HUES64 (cell line): Measurements from ENCODE around the gene CAPZA2.

Experiments
- H3K27ac ChIP-seq: 2 replicates; pipeline ENCODE4 v1.7.0; 2013; ENCODE audit warnings: low read depth, low read length, inconsistent platforms
- H3K27me3 ChIP-seq: 2 replicates; pipeline ENCODE4 v1.6.1; 2013; ENCODE audit warnings: mild to moderate bottlenecking, low read length; ENCODE audit not compliant: insufficient read depth
- H3K36me3 ChIP-seq: 2 replicates; pipeline ENCODE4 v1.6.1; 2013; ENCODE audit warnings: mild to moderate bottlenecking, low read length; ENCODE audit not compliant: insufficient read depth
- H3K4me1 ChIP-seq: 2 replicates; pipeline ENCODE4 v1.6.1; 2013; ENCODE audit warnings: mild to moderate bottlenecking, low read length, moderate library complexity; ENCODE audit not compliant: insufficient read depth
- H3K4me3 ChIP-seq: 2 replicates; pipeline ENCODE4 v1.5.1; 2013; ENCODE audit warnings: mild to moderate bottlenecking, low read length, moderate library complexity
- H3K9ac ChIP-seq: 2 replicates; pipeline ENCODE4 v1.6.1; 2013; ENCODE audit warnings: mild to moderate bottlenecking, low read depth, low read length
- H3K9me3 ChIP-seq: 2 replicates; pipeline ENCODE4 v1.6.1; 2013; ENCODE audit warnings: low read depth, low read length; ENCODE audit not compliant: insufficient read depth
- WGBS: fragments of 150-250, 120-280 bp; methylation state at CpG from one replicate; pipeline ENCODE4 v1.1.7; 2013; ENCODE audit warnings: missing lambda C conversion rate; 5-methylcytosine and 5-hydroxymethylcytosine counted together

Gene CAPZA2

DNA sequence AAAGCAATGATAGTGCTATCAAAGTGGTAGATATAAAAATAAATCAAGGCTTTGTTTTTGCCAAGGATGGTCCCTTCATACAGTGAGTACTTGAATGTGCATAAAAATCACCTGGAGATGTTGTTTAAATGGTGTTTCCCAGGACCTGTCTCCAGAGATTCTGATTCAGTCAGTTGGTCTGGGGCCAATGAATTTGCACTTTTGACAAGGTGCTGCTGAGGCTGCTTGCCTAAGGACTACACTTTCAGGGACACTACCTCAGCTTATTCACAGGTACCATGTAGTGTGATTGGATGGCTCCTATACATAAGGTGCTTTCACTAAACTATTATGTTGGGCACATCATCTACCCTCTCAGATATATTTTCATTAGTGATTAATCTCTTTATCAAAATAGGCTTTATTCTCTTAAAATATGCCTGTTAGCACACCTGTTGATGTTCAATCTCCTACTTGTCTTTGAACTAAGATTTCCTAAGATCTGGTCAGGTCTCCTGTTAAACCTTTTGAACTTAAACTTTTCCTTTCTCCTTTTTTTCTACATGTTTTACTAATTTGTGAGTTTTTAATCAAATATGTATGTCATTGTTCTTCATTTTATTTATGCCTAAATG lies 24.3 kb downstream of the CAPZA2 start:
- no peak overlapping the region for H3K9ac ChIP-seq
- H3K27me3 ChIP-seq, result no peaks in the 10 kb centered on the region
- no peak overlapping the region for H3K27ac ChIP-seq
- H3K4me3 ChIP-seq, result no peak overlapping the region
- no peaks in the 10 kb centered on the region for H3K9me3 ChIP-seq
- H3K36me3 ChIP-seq, result peaks cover 36% of the 10 kb centered on the region
- H3K4me1 ChIP-seq, result peaks cover 5% of the 10 kb centered on the region; the same call in 1 of the 2 replicates

DNA sequence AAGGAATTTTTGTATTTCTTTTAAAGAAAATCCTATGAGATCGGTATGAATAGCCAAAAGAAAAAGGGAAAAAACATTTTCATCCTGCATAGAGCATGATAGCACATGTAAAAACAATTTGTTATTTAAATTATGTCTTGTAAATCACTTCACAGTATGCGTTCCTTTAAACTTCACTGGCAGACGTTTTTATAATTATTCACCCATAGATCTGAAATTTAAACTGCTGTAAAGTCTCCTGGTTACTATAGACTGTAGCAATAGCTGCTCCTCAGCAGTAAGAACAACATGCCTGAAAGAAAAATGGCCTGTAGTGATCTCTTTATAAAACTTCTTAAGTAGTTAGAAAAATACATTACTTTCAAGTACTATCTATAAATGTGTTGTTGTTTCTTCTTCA lies 26.5 kb downstream of the CAPZA2 start:
- Histone ChIP-seq H3K9ac (no peak overlapping the region), H3K27me3 (no peaks in the 10 kb centered on the region), H3K4me1 (no peaks in the 10 kb centered on the region), H3K36me3 (peaks cover 58% of the 10 kb centered on the region), H3K4me3 (no peak overlapping the region), H3K9me3 (no peaks in the 10 kb centered on the region), H3K27ac (no peak overlapping the region)
- 91% methylated on average over 3 of the region's 3 CpGs for WGBS

DNA sequence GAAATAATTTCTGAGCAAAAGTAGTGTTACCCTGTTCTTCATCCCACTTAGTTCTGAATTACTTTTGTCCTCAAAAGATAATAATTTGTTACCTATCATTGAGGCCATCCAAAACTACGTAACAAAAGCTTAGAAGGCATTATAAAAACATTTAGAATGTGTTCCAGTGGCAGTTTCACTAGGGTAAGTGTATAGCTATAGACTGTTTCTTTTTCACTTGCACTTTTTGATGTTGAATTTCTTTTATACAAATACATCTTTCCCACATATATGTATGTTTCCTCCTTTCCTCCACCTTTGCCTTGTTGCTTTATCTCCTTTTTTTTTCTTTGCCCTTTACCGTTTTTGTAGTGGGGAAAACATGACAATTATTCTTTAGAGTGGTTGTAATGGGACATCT lies 33.5 kb downstream of the CAPZA2 start:
- no peak overlapping the region for H3K4me3 ChIP-seq
- WGBS, result 100% methylated on average over 1 of the region's 2 CpGs
- peaks cover 74% of the 10 kb centered on the region for H3K36me3 ChIP-seq
- H3K4me1 ChIP-seq, result no peaks in the 10 kb centered on the region
- H3K27me3 ChIP-seq, result no peaks in the 10 kb centered on the region
- no peak overlapping the region for H3K9ac ChIP-seq
- no peaks in the 10 kb centered on the region for H3K9me3 ChIP-seq
- H3K27ac ChIP-seq, result no peak overlapping the region

DNA sequence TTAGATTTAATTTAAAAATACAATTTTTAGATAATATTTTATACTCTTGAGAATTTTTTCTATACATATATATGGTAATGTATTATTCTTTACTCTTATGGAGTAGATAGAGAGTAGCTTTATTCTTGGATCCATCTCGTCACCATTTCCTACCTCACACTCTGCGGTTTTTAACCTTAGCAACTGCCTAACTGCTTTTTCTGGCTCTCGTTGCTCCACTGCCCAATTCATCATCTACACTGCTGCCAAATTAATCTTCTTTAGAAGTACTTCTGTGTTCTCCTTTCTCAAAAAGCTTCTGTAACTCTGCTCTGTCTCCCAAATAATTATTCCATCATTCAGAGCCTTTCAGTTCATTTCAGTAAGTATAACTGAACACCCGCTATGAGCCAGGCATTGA lies 35.3 kb downstream of the CAPZA2 start:
- H3K36me3 ChIP-seq, result peaks cover 65% of the 10 kb centered on the region
- no peaks in the 10 kb centered on the region for H3K4me1 ChIP-seq
- no peak overlapping the region for H3K4me3 ChIP-seq
- no peak overlapping the region for H3K9ac ChIP-seq
- H3K27ac ChIP-seq, result no peak overlapping the region
- 95% methylated on average over 4 of the region's 4 CpGs for WGBS
- H3K9me3 ChIP-seq, result no peaks in the 10 kb centered on the region
- H3K27me3 ChIP-seq, result no peaks in the 10 kb centered on the region

DNA sequence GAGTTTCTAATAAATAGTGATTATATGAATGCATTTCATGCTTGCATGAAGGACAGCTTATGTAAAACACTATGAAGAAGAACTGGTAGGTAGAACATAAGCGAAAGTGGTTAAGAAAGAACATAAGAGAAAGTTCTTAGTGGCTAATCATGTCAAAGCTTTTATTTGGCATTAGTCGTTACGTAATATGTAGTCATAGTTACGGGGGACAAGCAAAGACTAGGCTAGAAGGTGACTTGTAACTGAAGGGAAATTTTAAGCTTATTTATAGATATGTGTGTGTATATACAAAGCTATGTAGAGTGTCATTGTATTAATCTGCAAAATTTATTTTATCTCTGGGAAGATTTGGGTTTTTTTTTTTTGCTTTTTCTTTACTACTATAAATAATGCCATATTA lies 36.9 kb downstream of the CAPZA2 start:
- Histone ChIP-seq H3K27me3 (no peaks in the 10 kb centered on the region), H3K9me3 (no peaks in the 10 kb centered on the region), H3K27ac (no peak overlapping the region), H3K4me3 (no peak overlapping the region), H3K9ac (no peak overlapping the region), H3K4me1 (peaks cover 9% of the 10 kb centered on the region), H3K36me3 (peaks cover 55% of the 10 kb centered on the region)
- 95% methylated on average over 4 of the region's 4 CpGs for WGBS

DNA sequence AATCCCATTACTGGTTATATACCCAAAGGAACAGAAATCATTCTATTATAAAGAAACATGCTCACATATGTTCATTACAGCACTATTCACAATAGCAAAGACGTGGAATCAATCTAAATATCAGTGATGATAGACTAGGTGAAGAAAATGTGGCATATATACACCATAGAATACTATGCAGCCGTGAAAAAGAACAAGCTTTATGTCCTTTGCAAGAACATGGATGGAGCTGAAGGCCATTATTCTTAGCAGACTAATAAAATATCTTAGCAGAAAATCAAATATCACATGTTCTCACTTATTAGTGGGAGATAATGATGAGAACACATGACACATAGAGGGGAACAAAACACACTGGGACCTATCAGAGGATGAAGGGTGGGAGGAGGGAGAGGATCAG lies 38.8 kb downstream of the CAPZA2 start:
- no peak overlapping the region for H3K4me3 ChIP-seq
- H3K9me3 ChIP-seq, result no peaks in the 10 kb centered on the region
- H3K36me3 ChIP-seq, result peaks cover 50% of the 10 kb centered on the region
- WGBS, result 86% methylated on average over 1 of the region's 2 CpGs
- no peak overlapping the region for H3K27ac ChIP-seq
- peaks cover 25% of the 10 kb centered on the region for H3K4me1 ChIP-seq
- H3K27me3 ChIP-seq, result no peaks in the 10 kb centered on the region
- no peak overlapping the region for H3K9ac ChIP-seq

DNA sequence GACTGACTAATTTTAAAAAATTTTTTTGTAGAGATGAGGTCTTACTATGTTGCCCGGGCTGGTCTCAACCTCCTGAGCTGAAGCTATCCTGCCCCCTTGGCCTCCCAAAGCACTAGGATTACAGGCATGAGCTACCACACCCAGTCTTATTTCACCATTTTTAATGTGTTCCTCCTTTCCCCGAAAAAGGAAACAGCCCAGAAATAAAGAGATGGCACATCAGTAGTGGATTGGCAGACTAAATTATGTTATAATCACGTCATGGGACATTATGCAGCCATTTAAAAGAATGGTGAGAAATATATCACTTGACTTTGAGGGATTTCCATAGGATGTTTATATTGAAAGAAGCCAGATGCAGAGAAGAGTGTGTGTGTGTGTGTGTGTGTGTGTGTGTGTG lies 40.5 kb downstream of the CAPZA2 start:
- H3K4me1 ChIP-seq, result peaks cover 27% of the 10 kb centered on the region
- no peak overlapping the region for H3K4me3 ChIP-seq
- H3K9ac ChIP-seq, result no peak overlapping the region
- peaks cover 64% of the 10 kb centered on the region for H3K36me3 ChIP-seq
- no peaks in the 10 kb centered on the region for H3K27me3 ChIP-seq
- H3K27ac ChIP-seq, result no peak overlapping the region
- no peaks in the 10 kb centered on the region for H3K9me3 ChIP-seq
- WGBS, result 97% methylated on average over 3 of the region's 3 CpGs

DNA sequence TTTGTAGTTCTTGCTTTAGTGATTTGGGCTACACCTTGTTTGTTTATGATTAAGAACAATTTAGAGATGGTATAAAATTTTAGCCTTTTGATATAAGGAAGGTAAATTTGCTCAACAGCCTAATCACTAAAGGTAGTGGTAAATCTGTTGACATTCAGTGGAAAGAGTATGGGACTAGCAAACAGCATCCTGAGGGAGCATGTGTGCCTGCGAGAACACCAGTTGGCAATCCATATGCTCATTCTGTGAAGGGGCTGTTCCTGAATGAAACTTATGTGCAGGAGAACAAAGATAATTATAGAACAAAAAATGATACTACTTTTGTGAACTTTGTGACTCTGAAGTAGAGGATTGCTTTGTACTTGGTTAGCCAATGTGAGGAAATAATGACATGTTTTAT lies 44.0 kb downstream of the CAPZA2 start:
- peaks cover 27% of the 10 kb centered on the region for H3K4me1 ChIP-seq
- H3K27me3 ChIP-seq, result no peaks in the 10 kb centered on the region
- WGBS, result 94% methylated on average over 1 of the region's 1 CpG
- no peak overlapping the region for H3K4me3 ChIP-seq
- peaks cover 65% of the 10 kb centered on the region for H3K36me3 ChIP-seq
- H3K9ac ChIP-seq, result no peak overlapping the region
- no peaks in the 10 kb centered on the region for H3K9me3 ChIP-seq
- H3K27ac ChIP-seq, result no peak overlapping the region

DNA sequence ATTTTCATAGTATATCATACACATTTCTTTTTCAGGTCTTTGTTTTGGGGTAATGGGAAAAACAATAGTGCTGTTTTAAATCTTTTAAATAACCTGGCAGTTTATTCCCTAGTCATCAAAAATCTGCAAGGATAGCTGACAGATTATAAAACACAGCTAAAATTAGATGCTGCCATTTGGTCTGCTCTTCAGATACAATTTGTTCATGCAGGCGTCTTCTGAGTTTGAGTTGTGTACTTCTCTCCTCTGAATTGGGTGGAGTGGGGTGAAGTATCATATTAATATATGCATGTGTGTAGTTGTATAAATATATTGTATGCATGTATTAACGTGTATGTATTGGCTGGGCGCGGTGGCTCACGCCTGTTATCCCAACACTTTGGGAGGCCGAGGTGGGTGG lies 48.0 kb downstream of the CAPZA2 start:
- no peak overlapping the region for H3K4me3 ChIP-seq
- no peaks in the 10 kb centered on the region for H3K27me3 ChIP-seq
- 91% methylated on average over 6 of the region's 6 CpGs for WGBS
- H3K9me3 ChIP-seq, result no peaks in the 10 kb centered on the region; the same call in 1 of the 2 replicates
- peaks cover 95% of the 10 kb centered on the region for H3K36me3 ChIP-seq
- H3K27ac ChIP-seq, result no peak overlapping the region
- H3K9ac ChIP-seq, result no peak overlapping the region
- peaks cover 9% of the 10 kb centered on the region for H3K4me1 ChIP-seq

DNA sequence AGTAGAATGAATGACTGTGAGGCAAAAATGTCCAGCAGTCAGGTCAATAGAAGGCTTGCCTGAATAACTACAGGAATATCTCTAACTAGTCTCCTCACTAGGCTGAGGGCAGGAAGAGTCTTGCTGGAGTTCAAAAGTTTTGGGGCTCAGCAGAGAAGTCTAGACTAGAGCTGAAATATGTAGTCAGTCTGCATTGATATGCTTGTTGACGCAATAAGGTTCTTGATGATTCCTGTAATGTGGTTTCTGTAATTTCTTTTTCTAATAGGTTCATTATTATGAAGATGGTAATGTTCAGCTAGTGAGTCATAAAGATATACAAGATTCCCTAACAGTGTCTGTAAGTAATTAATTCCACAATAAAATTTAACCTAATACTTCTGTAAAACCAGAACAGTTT lies 49.4 kb downstream of the CAPZA2 start:
- H3K27ac ChIP-seq, result no peak overlapping the region
- H3K27me3 ChIP-seq, result no peaks in the 10 kb centered on the region
- no peak overlapping the region for H3K9ac ChIP-seq
- H3K36me3 ChIP-seq, result peaks cover 95% of the 10 kb centered on the region
- H3K9me3 ChIP-seq, result no peaks in the 10 kb centered on the region; the same call in 1 of the 2 replicates
- no peak overlapping the region for H3K4me3 ChIP-seq
- 95% methylated on average over 1 of the region's 1 CpG for WGBS
- no peaks in the 10 kb centered on the region for H3K4me1 ChIP-seq

DNA sequence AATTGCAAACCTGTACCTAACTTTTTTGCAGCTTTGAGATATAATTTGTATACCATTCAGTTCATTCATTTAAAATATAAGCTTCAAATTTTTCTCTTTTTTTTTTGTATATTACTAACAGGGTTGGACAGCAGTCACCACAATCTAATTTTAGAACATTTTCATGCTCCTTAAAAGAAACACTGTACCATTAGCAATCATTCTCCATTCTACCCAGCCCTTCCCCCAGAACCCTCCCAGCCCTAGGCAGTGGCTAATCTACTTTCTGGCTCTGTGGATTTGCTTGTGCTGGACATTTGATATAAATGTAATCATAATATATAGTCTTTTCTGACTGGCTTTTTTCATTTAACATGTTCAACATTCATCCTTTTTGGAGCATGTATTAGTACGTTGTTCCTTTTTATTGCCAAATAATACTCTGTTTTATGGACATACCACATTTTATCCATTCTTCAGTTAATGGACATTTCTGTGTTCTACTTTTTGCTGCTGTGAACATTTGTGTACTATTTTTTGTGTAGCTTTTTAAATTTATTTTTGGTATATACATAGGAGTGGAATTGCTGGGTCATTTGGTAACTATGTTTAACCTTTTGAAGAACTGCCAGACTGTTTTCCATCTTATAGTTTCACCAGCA lies 50.0 kb downstream of the CAPZA2 start:
- WGBS, result 100% methylated on average over 1 of the region's 1 CpG
- H3K36me3 ChIP-seq, result peaks cover 94% of the 10 kb centered on the region
- H3K9me3 ChIP-seq, result no peaks in the 10 kb centered on the region; the same call in 1 of the 2 replicates
- H3K27me3 ChIP-seq, result no peaks in the 10 kb centered on the region
- H3K4me1 ChIP-seq, result no peaks in the 10 kb centered on the region
- H3K27ac ChIP-seq, result no peak overlapping the region
- H3K4me3 ChIP-seq, result no peak overlapping the region
- no peak overlapping the region for H3K9ac ChIP-seq

DNA sequence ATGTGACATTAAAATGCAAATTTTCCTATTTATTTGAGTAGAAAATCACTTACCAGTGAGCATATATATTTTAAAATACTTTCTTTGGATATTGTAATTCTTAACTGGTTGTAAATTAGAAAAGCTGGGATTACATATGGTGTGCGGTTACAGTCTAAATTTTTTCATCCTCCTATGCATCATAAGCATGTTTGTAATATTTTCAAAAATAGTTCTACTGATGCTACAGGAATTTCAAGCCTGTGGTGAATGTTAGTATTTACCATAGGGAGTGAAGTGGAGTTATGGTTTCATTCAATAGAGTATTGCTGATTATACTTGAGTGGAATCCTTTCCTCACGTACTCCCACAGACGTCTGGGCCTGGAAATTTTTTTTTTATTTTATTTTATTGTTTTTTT lies 56.3 kb downstream of the CAPZA2 start:
- Histone ChIP-seq H3K27me3 (no peaks in the 10 kb centered on the region), H3K27ac (no peak overlapping the region), H3K4me3 (no peak overlapping the region), H3K36me3 (peaks cover 58% of the 10 kb centered on the region), H3K9me3 (no peaks in the 10 kb centered on the region), H3K9ac (no peak overlapping the region), H3K4me1 (no peaks in the 10 kb centered on the region)
- WGBS, result no CpG with 5 or more reads among the region's 3 CpGs
